ENCODE data around the gene CTDSPL.

Gene CTDSPL

DNA sequence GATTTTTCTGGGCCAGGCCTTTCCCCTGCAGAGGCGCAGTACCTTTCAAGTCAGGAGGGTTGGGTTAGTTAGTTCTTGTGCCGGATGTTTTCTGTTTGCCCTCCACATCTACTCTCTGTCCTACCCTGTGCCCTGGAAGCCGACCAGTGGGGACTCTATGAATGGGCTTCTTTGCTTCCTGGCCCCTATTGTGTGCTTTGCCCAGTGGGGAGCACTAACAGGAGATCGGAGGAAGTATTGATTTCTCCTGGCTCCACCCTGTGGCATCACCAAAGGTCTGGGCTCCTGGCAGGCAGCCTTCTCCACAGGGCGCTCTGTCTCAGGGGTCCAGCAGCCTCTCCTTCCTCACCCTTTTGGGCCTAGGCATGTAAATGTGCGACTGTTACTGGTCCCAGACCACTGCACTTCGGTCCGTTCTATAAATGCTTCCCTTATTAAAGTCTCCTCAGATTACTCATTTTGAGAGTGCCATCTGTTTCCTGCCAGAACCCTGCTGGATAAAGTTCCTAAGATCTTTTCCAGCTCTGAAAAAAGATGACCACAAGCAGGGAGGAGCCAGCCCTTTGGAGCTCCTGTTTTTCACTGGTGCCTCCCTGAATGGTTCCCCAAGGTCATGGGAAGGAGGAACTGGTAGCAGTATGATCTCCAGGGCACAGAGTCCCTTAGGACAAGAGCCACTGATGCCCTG is 44.5 kb downstream of the CTDSPL start:
- no peak for DNase-seq

DNA sequence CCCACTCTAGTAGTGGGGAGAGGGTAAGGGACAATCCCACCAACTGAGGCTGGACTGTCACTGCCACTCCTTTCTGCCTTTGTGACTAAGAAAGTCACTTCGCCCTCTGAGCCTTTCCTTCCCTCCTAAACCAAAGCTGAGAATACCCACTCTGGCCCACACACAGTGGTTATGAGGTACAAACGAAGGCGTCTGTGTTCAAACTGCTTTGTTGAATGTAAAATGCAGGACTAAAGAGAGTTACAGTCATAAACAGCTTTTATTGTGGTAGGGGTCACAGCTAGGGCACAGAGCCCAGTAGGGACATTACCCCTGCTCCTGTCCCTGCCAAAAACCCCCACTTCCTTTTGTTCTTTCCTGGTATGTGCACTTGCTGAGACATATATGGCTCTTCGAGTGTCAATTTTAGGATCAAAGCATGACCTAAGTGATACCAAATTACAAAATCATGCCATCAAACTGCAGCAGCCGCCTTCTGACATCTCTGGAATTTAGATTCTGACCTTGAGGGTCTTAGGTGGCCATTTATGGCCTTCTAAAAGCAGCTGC is 45.1 kb downstream of the CTDSPL start:
- no peak for DNase-seq
- in situ Hi-C loops (cut with HindIII; ENCODE audit: low pct_ligation_motif_present, low pct_unique_long_range_greater_than_20kb, low sequenced_read_pairs), result no loop called here

More for the DNA sequence above, 44.5 kb downstream of the CTDSPL start:
- in situ Hi-C loops (cut with HindIII; ENCODE audit: low pct_ligation_motif_present, low pct_unique_long_range_greater_than_20kb, low sequenced_read_pairs), result no loop called here

DNA sequence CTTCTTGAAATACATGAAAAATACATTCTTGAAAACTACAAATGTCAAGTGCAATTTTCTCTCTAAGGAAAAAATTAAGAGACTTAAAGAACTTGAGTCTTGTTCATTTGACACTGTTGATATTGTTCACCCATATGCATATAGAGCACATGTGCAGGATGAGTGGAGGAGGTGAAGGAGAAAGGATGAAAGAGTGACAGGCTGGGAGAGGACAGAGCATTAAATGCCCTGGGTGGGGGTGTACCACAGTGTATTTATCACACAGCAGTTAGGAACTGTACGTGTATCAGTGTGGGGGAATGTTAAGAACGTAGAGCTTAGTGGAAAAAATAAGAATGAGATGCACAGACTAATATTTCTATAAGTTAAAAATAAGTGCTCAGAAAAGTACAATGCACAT is 45.7 kb downstream of the CTDSPL start:
- no peak for DNase-seq
- in situ Hi-C loops (cut with HindIII; ENCODE audit: low pct_ligation_motif_present, low pct_unique_long_range_greater_than_20kb, low sequenced_read_pairs), result no loop called here

DNA sequence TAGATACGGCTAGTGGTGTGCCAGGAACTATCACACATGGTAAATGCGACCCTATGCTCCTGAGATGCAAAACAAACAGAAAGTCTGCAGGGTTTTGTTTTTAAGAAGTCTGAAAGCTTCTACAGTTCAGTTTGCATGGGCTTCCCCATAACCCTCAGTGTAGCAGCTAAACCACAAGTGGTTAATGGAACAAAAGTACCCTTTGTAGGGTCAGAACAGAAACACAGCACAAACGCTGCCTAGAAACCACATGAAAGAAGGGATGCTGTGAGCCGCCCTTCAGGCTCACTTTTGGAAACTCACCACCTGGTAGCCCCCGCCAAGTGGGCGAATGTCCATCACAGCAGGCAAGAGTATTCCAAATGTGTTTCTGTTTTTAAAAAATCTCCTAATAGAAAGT is 46.2 kb downstream of the CTDSPL start:
- in situ Hi-C loops (cut with HindIII; ENCODE audit: low pct_ligation_motif_present, low pct_unique_long_range_greater_than_20kb, low sequenced_read_pairs), result no loop called here
- DNase-seq, result no peak

GRCh38 chr3:37909067-37909911 is 47.6 kb downstream of the CTDSPL start:
- no peak for DNase-seq
- in situ Hi-C loops (cut with HindIII; ENCODE audit: low pct_ligation_motif_present, low pct_unique_long_range_greater_than_20kb, low sequenced_read_pairs), result no loop called here

GRCh38 chr3:37910671-37911400 is 49.2 kb downstream of the CTDSPL start:
- in situ Hi-C loops (cut with HindIII; ENCODE audit: low pct_ligation_motif_present, low pct_unique_long_range_greater_than_20kb, low sequenced_read_pairs), result no loop called here
- DNase-seq, result no peak

GRCh38 chr3:37912052-37912733 is 50.5 kb downstream of the CTDSPL start:
- in situ Hi-C loops (cut with HindIII; ENCODE audit: low pct_ligation_motif_present, low pct_unique_long_range_greater_than_20kb, low sequenced_read_pairs), result no loop called here
- no peak for DNase-seq

- no peak for DNase-seq
- in situ Hi-C loops (cut with HindIII; ENCODE audit: low pct_ligation_motif_present, low pct_unique_long_range_greater_than_20kb, low sequenced_read_pairs), result no loop called here
These were observed 51.8 kb downstream of the CTDSPL start for GRCh38 chr3:37913522-37913921.

DNA sequence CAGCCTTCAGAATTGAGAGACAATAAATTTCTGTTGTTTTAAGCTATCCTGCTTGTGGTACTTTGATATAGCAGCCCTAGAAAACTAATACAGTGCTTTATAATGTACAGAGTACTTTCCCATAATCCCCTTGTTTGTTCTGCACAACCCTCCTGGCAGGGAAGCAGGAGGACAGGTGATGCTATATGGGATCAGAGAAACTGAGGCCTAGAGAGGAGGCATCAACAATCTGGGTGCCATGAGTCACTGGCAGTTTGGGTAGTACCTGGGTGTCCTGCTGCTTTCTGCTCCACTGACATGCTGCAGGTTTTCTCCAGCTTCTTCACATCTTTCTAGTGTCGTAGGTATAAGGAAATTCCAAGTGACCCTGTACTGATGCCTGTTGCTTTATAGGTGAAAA is 55.0 kb downstream of the CTDSPL start:
- no peak for DNase-seq

DNA sequence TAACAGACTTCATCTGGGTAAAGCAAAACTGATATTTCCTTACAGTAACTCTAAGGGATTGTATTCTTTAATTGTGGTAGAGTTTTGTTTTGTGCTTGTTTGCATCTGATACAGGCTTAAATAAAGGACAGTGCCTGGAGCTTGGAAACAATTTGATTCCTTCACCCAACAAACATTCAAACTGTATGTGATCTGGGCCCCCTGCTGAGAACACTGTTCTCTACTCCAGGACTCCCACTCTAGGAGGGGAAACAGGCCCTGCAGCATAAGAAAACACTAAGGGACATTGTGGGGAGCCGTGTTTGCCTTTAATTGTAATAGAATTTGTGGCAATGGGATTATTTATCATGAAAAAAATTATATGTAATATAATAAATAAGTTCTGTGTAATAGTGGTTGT is 56.9 kb downstream of the CTDSPL start:
- in situ Hi-C loops (cut with HindIII; ENCODE audit: low pct_ligation_motif_present, low pct_unique_long_range_greater_than_20kb, low sequenced_read_pairs), result no loop called here

More for the DNA sequence above, 55.0 kb downstream of the CTDSPL start:
- in situ Hi-C loops (cut with HindIII; ENCODE audit: low pct_ligation_motif_present, low pct_unique_long_range_greater_than_20kb, low sequenced_read_pairs), result no loop called here

GRCh38 chr3:37920156-37920699 is 58.5 kb downstream of the CTDSPL start:
- in situ Hi-C loops (cut with HindIII; ENCODE audit: low pct_ligation_motif_present, low pct_unique_long_range_greater_than_20kb, low sequenced_read_pairs), result no loop called here

More for the DNA sequence above, 56.9 kb downstream of the CTDSPL start:
- no peak for DNase-seq

GRCh38 chr3:37921025-37921424 is 59.3 kb downstream of the CTDSPL start:
- in situ Hi-C loops (cut with HindIII; ENCODE audit: low pct_ligation_motif_present, low pct_unique_long_range_greater_than_20kb, low sequenced_read_pairs), result no loop called here
- no peak for DNase-seq

More at GRCh38 chr3:37920156-37920699, 58.5 kb downstream of the CTDSPL start:
- DNase-seq, result no peak

GRCh38 chr3:37922721-37923568 is 61.3 kb downstream of the CTDSPL start:
- in situ Hi-C loops (cut with HindIII; ENCODE audit: low pct_ligation_motif_present, low pct_unique_long_range_greater_than_20kb, low sequenced_read_pairs), result no loop called here

GRCh38 chr3:37923569-37924040 is 61.9 kb downstream of the CTDSPL start:
- in situ Hi-C loops (cut with HindIII; ENCODE audit: low pct_ligation_motif_present, low pct_unique_long_range_greater_than_20kb, low sequenced_read_pairs), result no loop called here

More at GRCh38 chr3:37922721-37923568, 61.3 kb downstream of the CTDSPL start:
- no peak for DNase-seq

DNA sequence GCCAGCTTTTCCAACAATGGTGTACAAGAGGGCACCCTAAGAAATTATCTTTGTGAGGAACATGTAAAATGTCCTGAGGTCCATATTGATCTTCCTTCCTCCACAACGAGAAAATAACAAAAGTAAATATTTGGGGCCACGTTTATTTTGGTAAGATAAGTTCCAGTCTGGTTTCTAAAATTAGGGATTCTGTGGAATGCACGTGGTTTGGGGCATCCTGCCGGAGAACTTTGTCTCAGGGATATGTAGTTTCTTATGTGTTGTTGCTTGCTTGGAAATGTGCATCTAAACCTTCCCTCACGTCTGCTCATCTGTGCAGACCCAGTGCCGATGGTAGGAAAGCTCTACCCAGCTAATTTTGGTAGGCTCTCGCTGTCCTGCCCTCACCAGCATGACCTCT is 62.8 kb downstream of the CTDSPL start:
- in situ Hi-C loops (cut with HindIII; ENCODE audit: low pct_ligation_motif_present, low pct_unique_long_range_greater_than_20kb, low sequenced_read_pairs), result no loop called here
- no peak for DNase-seq

More at GRCh38 chr3:37923569-37924040, 61.9 kb downstream of the CTDSPL start:
- no peak for DNase-seq

DNA sequence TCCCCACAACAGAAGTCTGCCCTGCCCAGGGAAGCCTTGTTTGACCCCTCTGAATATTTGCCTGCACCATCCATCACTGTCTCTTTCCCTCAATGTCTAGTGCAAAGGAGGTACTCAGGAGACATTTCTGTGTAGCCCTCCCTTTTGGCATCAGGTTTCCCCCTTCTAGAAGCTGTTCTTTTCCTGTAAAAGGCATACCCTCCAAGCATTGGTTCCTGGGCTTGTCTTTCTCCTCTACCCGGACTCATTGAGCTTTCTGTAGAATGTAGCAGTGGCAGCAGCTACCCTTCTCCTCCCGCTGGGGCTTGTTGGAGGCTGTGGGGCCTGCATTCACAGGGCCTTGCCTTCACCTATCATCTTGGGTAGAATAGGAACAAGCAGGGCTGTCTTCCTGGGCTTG is 63.5 kb downstream of the CTDSPL start:
- in situ Hi-C loops (cut with HindIII; ENCODE audit: low pct_ligation_motif_present, low pct_unique_long_range_greater_than_20kb, low sequenced_read_pairs), result no loop called here
- no peak for DNase-seq

GRCh38 chr3:37926611-37927010 is 64.9 kb downstream of the CTDSPL start:
- in situ Hi-C loops (cut with HindIII; ENCODE audit: low pct_ligation_motif_present, low pct_unique_long_range_greater_than_20kb, low sequenced_read_pairs), result no loop called here
- no peak for DNase-seq
